HG03432 (cell line): ENCODE data around the gene CCDC33.

Experiments used
- ATAC-seq: cut with Tn5 transposase; IDR thresholded peaks from one replicate; pipeline ENCODE4 v1.9.1; 2021; ENCODE audit warnings: mild to moderate bottlenecking, moderate library complexity; ENCODE audit not compliant: unreplicated experiment

The CCDC33 gene

DNA sequence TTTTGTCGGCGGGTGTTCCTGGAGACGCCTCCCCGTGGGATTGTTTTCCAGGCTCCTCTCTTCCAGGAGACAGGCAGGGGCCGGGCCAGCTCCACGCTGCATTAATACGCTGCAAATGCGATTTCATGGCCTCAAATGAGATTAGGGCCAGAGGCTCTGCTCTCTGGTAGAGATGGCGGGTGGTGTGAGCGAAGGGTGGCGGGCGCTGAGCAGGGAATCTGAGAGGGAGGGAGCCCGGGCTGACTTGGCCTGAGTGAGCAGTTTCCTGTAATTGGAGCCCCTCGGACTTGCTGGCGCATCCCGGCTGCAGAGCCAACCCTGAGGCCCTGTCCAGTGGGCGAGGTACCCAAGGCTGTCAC lies 7.4 kb upstream of the CCDC33 start:
- ATAC-seq, result no peak

DNA sequence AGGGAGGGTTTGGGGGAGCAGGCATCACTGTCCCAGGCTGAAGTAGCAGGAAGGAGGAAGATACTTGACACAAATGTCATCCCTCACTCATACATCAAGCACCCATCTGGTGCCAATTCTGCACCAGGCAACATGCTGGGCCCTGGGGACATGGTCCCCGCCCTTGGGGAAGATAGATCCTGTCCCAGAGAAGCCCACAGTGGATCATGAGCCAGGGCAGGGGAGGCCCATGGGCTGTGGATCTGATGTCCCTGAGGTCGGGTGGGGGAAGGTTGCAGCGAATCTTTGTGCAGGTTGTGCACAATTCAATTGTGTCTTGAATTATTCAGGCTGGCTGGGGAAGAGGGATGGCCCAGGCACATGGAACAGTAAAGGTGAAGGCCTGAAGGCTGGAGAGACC lies 6.4 kb upstream of the CCDC33 start:
- ATAC-seq, result no peak

DNA sequence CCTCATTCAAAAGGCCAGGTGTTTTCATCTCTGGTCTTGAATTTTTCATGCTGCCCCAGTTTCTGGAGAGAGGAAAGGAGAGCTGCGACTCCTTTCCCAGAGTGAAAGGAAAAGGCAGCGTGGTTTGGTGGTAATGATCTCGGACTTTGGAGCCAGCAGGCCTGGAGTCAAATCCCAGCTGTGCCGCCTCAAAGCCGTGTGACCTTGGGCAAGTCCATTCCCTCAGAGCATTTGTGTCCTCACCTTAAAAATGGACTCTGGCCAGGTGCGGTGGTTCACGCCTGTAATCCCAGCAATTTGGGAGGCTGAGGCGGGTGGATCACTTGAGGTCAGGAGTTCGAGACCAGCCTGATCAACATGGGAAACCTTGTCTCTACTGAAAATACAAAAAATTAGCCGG lies 4.7 kb upstream of the CCDC33 start:
- ATAC-seq, result no peak

DNA sequence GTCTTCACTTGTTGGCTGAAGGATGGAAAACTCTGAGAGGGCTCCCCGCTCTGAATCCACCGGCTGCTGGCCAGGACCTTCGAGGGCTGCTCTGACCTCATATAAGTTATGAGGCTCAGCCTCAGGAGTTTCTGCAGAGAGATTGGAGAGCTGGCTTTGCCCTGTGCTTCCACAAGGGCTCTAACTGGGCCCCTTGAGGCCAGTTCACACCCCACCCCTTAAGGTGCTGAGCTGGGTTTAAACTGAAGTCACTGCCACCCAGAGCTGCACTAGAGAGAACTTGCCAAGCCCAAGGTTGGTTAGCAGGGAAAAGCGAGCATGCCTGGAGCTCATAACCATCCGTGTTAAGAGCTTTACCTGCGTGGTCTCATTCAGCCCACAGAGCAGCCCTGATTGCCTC lies 2.8 kb upstream of the CCDC33 start:
- ATAC-seq, result no peak

DNA sequence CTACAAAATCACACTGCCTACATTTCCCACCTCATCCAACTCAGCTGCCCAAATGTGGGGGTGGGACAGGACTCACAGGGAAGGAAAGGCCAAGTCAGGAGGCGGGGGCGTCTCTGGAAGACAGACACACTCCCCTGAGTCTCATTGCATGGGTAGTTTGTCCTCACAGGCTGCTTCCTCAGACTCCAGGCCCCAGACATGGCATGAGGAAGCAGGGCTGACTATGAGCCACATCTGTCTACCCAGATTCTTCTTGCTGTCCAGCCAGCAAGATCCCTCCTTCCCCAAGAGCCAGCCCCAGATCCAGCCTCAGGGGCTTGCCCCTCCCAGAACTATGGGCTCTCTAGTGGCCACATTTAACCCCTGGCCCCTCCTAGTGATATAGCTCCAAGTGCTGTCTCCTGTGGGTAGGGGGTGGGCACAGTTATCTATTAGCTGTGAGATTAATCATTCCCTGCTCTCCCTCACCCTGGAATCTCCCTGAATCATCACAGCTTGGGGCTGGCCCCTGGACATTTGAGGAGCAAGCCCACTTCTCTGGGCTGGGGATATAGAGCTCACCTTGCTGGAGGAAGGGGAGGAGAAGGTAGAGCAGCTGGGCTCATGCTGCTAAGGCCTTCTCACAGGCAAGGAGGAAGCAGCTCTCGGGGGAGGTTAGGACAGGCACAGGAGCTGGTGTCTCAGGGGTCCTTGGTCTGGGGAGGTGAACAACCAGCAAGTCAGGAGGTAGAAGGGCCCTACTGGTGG lies 2.1 kb upstream of the CCDC33 start:
- ATAC-seq, result no peak

DNA sequence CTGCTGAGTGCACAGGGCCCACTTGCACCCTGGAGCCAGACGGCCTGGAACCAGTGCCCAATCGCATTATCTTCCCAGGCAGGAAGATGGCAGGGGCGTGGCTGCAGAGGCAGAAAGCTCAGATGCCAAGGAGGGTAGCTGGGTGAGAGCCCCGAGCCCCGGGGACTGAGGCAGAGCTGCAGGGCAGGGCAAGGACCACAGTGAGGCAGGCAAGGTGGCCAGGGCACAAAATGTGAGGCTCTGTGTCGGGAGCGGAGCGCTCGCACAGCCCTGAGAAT lies 1.6 kb upstream of the CCDC33 start:
- ATAC-seq, result no peak

DNA sequence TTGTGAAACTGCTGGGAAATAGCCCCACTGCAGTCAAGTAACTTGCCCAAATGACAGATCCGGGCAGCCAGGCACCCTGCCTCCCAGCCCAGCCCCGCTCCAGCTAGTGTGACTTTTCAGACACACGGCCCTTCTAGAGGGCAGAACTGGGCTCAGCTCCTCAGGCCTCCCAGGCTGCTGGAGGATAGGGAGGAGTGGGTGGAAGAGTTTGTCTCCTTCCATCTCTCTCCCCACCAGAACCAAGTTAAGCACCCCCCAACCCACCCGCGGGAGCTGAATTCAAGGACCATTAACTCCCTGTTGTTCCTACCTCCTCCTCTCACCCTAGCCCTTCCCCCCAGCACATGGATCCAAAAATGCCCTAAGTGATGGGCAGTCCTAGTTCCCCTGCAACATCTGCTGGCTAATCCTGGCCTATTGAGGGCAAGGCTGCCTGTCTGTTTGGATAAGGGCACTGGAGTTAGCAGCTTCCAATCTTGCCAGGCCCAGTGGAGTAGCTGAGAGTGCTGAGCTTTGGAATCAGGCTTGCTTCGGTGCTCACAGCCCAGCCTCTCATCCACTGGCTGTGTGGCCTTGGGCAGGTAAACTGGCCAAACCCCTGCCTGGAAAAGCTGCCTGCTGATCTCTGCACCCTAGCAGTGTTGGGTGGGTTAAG lies 3.1 kb downstream of the CCDC33 start:
- no peak for ATAC-seq

DNA sequence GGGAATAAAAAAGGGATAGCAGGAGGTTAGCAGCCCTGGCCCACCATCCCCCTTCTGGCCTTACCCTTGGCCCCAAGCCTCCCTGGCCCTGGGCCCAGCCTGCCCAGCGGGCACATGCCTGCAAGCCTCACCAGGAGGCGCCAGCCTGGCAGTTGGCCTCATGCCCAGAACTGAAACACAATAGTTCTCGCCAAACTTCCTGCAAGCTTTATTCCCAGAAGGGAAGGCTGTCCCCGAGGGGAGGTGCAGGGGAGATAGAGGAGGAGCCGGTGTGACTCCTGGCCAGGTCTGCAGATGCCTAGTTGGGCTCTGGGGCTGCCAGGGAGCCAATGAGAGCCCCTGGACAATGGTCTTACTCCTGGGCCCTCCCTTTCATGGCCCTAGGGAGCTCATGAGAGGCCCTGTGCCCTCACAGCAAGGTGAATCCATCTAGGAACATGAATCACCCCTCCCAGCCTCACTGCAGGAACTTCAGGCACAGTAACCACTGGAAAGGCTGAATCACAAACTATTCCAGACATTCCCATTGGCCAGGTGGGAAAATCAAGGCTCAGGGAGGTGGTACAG lies 4.0 kb downstream of the CCDC33 start:
- no peak for ATAC-seq

DNA sequence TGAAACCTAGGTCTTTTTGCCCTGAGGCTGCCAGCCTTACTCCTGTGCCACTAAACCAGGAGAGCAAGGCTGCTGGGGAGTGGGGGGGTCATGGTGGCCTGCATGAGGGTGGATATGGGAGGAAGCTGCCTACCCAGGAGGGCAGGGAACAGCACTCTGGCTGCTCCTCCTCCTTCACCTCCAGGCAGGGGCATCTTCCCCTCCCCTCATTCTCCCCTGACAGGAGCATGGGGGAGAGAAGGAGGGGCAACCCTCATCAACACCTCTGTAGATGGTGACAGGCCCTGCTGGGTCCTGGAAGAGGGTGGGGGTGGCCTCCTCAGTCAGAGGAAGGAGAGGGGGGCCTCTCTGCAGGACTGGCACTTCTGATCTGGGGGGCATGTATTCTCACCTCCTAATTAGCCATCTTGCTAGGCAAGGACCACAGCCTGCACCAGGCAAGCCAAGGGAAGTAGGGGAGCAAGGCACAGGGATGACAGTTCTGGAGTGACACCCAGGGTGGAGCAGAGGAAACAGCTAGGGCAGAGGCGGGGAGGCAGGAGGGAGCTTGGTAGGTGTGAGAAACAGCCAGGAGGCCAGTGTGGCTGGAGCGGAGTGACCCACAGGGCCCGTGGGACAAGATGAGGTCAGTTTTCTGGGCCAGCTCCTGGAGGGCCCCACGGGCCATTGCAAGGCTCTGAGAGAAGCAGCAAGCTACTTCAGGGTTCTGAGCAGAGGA lies 4.9 kb downstream of the CCDC33 start:
- ATAC-seq, result no peak

DNA sequence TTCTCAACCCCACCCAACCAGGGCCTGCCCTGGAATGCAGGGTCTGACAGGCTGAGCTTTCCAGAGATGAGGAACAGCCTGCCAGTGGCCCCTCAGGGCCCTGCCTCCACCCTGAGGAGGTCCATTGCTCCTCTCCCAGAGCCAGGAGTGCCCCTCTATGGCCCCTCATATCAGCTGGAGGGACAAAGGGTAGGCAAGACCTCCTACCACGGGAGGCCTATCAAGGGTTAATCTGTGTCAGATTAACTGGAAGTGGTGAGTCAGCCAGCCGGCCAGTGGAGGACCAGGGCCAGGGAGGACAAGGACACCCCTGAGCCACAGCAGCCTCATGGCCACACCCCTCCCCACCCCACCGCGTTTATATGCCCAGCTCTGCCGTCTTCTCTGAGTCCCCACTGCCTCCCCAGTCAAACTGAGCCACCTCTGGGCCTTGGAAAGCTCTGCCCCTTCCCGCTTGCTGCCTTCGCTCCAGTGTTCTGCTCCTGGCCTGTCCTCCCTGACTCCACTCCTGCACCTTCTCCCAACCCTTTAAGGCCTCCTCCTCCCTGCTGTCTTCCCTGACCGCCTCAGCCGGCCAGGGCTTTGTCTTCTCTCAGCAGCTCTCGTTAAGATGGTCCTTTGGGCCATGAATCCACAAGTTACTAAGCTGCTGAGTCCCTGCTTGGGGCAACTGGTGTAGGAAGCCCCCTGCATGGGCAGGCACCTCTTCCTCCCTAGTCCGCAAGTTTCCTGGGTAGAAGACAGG lies 6.5 kb downstream of the CCDC33 start:
- ATAC-seq, result no peak

DNA sequence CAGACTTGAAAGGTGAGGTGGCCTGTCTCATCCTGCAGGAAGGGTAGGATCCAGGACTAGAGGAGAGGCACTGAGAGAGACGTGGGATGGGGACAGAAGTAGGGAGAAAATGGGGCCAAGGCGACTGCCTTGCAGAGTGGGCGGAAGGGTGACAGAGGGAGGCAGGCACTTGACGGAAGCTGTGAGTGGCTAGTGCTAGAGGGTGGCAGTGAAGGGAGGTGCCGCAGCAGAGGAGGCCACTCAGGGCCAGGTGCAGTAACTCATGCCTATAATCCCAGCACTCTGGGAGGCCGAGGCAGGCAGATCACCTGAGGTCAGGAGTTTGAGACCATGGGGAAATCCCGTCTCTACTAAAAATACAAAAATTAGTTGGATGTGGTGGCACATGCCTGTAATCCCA lies 7.3 kb downstream of the CCDC33 start:
- no peak for ATAC-seq

DNA sequence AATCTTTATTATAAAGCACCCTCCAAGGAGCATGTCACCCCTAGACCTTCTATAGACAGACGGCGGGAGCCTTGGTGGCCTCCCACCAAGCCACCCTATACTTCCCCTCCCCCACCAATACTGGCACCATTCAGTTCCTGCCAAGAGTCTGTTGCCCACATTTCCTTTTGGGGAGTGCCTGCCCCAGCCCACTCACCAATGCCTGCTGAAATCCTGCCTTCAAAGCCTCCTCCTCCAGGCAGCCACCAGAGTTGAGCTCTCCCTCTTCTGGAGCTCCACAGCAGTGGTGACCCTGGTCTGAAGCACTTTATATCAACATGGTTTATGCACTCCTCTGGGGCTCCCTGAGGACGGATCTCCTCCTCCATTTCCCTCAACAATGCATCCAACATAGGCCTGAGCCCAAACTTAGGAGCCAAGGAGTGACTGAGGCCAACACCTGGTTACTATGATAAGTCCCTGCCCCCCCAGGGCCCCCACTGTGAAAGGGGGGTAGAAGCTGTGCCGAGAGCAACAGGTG lies 8.8 kb downstream of the CCDC33 start:
- ATAC-seq, result no peak

DNA sequence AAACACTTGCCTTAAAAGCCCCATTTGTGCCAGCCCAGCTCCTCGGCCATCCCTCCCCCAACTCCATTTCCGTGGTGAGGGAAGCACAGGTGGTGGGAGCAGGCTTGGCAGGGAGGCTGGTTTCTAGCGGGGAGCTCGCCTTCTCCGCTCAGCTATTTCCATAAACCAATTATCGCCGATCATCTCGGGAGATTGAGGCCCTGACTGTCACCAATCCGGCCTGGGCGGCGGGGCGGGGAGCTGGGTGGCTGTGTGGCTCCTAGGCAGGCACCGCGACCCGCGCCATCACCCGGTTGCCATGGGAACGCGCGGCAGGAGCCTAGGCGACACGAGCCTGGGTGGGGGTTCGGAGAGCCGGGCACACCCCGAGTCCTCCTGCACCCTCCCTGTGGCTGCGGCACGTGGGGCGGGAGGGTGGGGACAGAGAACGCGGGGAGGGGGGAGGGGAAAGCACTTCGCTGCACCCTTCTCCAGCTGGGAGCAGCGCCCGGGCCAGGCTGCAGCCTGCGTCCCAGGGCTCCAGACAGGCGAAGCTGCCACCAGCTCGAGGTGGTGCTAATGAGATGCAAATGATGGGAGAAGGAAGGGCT lies 9.3 kb downstream of the CCDC33 start:
- ATAC-seq, result no peak

DNA sequence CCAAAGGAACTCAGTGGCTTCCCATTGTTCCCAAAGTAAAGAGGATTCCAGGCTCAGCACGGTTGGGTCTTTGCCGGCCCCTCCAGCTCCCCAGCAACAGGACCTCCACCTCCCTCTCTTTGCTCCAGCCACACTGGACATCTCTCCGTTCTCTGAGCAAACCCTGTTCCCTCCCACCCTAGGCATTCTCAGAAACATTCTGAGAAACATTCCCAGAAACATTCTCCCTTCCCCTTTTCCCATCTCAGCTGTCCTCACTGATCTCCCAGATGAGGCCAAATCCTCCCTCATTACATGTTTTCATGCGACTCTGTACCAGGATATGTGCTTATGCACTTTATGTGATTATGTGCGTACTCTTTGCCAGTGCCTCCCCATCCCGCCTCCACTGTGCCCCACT lies 14.1 kb downstream of the CCDC33 start:
- no peak for ATAC-seq

DNA sequence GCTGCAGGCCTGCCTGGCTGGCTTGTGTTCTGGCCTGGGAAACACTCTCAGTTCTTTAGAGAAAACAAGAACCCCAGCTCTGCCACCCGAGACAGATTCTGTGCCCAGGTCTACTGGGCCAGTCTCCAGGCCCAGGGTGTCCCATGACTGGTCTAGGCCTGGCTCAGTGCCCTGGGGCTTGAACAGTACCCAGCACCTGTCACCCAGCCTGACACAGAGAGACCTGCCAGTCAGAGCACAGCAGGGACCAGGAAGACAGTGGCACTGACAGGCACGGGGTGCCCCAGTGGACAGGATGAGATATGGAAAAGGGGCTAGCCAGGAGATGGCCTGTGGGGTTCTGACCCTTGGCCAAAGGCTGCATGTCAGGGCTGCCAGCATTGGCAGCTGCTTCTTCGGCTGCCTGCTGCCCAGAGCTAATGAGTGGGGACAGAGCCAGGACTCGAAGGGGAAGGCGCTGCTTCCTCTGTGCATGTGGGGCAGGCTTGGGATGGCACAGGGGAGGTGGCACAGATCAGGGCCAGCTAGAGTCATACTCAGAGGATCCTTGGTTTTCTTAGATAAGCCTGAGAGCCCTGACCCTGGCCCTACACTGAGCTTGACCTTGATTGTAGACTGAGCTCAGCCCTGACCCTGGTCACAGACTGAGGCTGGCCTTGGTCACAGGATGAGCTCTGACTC lies 15.1 kb downstream of the CCDC33 start:
- no peak for ATAC-seq

DNA sequence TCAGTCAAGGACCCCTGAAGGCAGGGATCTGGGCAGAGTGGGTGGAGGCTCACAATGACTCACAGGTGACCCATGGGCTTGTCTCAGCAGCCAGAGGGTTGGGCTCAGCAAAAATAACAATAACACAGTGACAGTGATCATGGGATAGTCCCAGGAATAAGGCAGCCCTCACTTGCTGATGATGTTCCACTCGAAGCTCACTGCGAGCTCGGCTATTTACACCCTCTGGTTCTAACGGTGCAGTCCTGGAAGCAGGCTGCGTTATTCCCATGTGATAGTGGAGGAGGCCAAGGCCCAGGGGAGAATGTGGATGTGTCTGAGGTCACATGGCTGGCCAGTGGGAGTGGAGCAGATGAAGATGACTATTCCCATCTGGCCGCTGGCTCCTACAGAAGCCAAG lies 16.2 kb downstream of the CCDC33 start:
- no peak for ATAC-seq

DNA sequence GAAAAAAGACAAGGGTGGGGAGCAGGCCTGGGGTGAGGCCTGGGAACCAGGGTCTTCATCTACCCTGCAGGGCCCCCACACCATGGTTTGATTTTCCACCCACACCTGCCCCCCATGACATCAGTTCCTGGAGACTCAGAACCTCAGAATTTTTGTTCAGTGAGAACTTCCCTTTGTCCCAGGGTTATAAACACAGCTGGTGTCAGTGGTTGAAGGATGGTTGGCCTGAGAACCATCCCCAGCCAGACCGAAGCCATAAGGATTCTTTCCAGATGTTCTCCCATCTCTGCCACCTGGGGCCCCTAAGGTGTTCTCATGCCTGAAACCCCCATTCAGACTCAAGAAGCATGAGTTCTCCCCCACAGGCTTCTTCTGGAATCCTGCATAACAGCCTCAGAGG lies 16.6 kb downstream of the CCDC33 start:
- no peak for ATAC-seq

DNA sequence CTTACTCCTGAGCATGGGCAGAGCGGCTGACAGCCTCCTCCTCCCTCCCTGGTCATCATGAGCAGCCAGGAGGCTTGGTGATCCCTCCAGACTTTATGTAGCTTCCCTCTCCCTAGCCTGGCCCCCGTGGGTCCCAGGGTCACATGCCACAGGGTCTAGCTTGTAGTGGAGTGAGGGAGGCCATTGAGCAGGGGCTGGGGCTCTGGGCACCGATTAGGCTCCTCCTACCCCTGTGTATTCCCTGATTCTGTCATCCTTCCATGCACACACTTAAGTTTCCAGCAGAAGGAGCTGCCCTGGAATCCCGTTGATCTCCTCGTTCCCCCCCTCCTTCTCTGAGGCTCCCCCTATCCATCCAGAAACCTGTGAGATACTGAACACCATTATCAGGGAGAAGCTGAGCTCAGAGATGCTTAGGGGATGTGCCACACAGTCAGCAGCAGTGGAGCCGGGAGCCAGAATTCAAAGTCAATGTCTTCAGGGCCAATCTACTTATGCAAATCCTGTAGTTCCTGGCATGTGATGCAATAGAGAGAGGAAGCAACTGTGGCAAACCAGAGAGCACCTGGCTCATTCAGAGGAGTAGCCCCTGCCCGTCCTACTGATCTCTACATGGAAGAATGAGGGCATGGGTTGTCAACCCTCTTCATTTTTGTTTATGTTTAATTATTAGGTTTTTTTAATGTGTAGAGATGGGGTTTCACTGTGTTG lies 17.2 kb downstream of the CCDC33 start:
- ATAC-seq, result no peak

DNA sequence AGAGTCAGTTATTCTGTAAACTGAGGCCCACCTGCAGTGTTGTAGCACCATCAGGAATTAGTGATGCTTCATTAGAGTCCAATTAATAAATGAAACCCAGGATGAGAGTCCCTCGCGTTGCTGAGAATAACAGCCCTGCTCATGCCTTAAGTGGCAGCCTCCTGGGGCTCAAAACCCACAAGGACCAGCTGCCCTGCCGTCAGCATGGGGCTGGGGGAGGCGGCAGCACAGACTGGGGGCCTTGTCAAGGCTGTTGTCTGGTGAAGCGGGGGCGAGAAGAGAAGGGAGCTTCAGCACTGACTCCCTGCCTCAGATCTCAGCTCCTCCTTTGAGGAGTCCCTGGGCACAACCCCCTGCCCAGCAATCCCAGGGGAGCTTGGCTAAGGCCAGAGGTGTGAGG lies 21.0 kb downstream of the CCDC33 start:
- no peak for ATAC-seq

DNA sequence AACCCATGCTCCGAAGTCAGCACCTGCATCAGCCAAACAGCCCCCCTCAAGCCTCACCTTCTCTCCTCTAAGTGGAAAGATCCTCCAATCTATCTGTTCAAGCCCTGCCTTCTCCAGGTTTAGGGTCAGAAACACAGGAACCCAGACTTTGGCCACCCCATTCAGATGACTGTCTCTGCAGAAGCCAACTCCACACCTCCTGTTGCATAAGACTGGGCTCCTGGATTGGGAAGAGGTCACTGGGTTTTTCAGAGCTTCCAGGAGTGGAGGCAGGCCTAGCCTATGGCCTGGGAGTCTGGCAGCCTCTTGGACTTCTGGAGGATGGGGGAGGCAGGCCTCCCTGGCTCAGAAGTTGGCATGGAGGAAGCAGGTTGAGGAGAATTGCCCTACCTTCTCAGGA lies 21.5 kb downstream of the CCDC33 start:
- no peak for ATAC-seq
